ENCODE measurements around the gene DYSF.

Gene DYSF

DNA sequence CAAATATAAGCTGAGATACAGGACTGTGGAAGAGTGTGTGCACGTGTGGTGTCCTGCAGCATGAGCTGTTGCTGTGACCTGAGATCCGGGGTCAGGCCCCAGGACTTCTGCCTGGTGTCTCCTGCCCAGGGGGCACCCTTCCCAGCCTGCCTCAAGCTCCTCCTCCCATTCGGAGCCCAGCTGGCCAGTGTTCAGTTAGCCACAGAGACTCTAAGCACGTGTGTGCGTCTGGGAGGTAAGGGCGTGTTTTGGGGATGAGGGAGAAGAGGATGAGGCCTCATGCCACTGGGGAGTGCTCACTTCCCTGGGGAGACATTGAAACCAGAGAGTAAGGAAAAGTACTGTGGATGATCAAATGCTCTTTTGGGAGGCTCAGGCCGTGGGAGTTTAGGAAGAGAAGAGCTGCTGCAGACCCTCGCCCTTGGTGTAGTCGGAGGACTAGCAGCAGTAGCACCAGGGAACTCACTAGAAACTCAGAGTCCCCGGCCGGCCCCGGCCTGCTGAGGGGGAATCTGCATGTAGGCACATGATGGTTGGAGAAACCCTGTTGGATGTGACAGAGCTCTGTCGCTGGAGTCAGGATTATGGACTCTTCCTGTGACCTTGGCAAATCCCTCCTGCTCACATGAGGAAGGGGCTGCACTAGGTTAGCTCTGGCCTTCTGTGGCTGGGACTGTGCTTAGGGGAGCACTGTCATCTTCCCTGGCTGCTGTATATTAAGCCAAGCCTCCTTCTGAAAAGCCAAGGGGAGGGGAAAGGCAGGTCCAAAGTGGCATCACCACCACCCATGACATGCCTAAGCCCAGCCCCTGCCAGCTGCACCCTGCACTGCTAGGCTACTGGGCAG is 231.1 kb downstream of the DYSF start:
- POLR2A ChIA-PET (ENCODE audit: low non-redundant PET), result no interaction called here
- CTCF ChIA-PET, result no interaction called here
- DNase-seq (ENCODE audit: low spot score), result no peak
- TF ChIP-seq, protein P1, sequence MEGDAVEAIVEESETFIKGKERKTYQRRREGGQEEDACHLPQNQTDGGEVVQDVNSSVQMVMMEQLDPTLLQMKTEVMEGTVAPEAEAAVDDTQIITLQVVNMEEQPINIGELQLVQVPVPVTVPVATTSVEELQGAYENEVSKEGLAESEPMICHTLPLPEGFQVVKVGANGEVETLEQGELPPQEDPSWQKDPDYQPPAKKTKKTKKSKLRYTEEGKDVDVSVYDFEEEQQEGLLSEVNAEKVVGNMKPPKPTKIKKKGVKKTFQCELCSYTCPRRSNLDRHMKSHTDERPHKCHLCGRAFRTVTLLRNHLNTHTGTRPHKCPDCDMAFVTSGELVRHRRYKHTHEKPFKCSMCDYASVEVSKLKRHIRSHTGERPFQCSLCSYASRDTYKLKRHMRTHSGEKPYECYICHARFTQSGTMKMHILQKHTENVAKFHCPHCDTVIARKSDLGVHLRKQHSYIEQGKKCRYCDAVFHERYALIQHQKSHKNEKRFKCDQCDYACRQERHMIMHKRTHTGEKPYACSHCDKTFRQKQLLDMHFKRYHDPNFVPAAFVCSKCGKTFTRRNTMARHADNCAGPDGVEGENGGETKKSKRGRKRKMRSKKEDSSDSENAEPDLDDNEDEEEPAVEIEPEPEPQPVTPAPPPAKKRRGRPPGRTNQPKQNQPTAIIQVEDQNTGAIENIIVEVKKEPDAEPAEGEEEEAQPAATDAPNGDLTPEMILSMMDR (conservative IDR thresholded peaks at IDR 0.05; ENCODE audit: low read depth), result no peak
- H3K27ac ChIP-seq, result no peak overlapping the region

GRCh38 chr2:71685073-71685848 is 231.9 kb downstream of the DYSF start:
- DNase-seq (ENCODE audit: low spot score), result no peak
- ChIA-PET CTCF (interaction anchor here (0.5 to 0.6 kb wide), 2 partner anchors 17 to 1153 kb away, joined by 3 to 5 read pairs; no protein-coding TSS in a partner anchor), POLR2A (ENCODE audit: low non-redundant PET) (no interaction called here)
- TF ChIP-seq, protein P1 (conservative IDR thresholded peaks at IDR 0.05; ENCODE audit: low read depth), result no peak
- no peak overlapping the region for H3K27ac ChIP-seq

DNA sequence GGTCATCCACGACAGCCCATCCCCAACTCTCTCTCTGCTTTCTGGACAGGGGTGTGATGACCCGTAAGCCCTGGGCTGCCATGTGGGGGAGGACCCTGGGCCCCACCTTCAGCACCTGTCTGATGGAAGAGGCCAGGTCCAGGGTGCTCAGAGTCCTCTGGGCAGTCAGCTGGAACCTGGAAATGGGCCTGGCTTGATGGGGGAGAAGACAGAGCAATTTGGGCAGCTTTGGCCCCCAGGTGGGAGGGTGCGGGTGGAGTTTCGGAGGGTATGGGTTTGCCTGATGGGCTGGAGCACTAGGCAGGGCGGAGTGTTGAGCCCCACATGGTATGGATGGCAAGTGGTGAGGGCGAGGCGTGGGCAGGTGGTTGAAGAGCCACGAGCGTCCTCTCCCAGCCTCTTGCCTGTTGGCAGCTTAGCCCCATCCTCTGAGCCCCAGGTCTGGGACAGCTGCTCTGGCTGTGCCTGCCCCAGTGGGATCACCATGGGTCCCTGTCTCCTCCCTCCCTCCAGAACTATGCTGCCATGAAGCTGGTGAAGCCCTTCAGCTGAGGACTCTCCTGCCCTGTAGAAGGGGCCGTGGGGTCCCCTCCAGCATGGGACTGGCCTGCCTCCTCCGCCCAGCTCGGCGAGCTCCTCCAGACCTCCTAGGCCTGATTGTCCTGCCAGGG is 232.7 kb downstream of the DYSF start:
- no peak for DNase-seq (ENCODE audit: low spot score)
- no peak overlapping the region for H3K27ac ChIP-seq
- ChIA-PET POLR2A (ENCODE audit: low non-redundant PET) (no interaction called here), CTCF (interaction anchor here (0.5 kb wide), 1 partner anchor 1152 kb away, joined by 5 read pairs; no protein-coding TSS in a partner anchor)
- TF ChIP-seq, protein P1 (conservative IDR thresholded peaks at IDR 0.05; ENCODE audit: low read depth), result no peak

DNA sequence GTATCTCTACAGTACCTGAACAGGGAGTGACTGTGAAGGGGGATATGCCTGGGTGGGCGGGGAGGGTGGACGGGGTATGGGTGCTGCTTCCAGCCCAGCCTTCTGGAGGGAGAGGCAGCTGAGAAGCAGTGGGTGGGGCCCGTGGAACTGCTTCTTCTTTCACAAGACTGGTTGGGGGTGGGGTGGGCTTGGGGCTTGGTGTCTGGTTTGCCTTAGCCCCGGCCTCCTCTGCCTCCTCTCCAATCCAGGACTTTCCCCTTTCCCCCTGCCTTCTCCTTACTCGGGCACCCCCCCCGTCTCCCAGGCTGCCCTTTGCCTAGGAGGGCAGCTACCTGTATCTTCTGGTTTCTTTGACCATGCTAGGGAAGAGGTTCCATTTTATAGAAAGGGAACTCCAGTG is 233.4 kb downstream of the DYSF start:
- ChIA-PET POLR2A (ENCODE audit: low non-redundant PET) (no interaction called here), CTCF (no interaction called here)
- H3K27ac ChIP-seq, result no peak overlapping the region
- no peak for DNase-seq (ENCODE audit: low spot score)
- TF ChIP-seq, protein P1 (conservative IDR thresholded peaks at IDR 0.05; ENCODE audit: low read depth), result no peak

GRCh38 chr2:71687412-71687811 is 234.1 kb downstream of the DYSF start:
- TF ChIP-seq, protein P1 (conservative IDR thresholded peaks at IDR 0.05; ENCODE audit: low read depth), result no peak
- no peak overlapping the region for H3K27ac ChIP-seq
- ChIA-PET CTCF (no interaction called here), POLR2A (ENCODE audit: low non-redundant PET) (no interaction called here)
- DNase-seq (ENCODE audit: low spot score), result no peak

DNA sequence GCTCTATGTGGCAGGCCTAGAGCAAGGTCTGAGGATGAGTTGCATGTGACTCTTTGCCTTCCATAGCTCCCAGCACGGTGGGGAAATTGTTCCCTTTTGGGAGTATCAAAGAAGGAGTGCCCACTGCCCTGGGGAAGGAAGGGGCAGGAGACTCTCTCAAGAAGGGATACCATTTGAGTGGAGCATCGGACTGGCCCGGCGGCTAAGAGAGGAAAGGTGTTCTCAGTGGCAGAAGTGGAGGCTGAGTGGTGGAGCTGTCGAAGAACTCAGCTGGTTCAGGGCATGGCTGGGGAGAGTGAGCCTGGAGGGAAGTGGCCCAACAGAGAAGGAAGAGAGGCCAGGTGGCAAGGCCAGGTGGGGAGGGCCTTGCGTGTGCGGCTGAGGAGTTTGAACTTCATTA is 235.2 kb downstream of the DYSF start:
- TF ChIP-seq, protein P1 (conservative IDR thresholded peaks at IDR 0.05; ENCODE audit: low read depth), result no peak
- H3K27ac ChIP-seq, result no peak overlapping the region
- no peak for DNase-seq (ENCODE audit: low spot score)
- ChIA-PET CTCF (interaction anchor here (0.7 to 1.3 kb wide), 2 partner anchors 116 to 462 kb away, joined by 3 to 5 read pairs; no protein-coding TSS in a partner anchor), POLR2A (ENCODE audit: low non-redundant PET) (no interaction called here)

Data from RWPE1 (cell line).